Stimulated activated naive CD8-positive, alpha-beta T cell treated with anti-CD3 and anti-CD28 coated beads, Interleukin-15, Interleukin-2, amounts not matched to agents 100 ng/mL and 50 ng/mL, for 24 hours (primary cell): ENCODE measurements around the gene SYTL4.

Source experiments
- H3K27ac Mint-ChIP-seq: one replicate; pipeline ENCODE4 v1.8.0; 2021; ENCODE audit warnings: mild to moderate bottlenecking, mixed read lengths
- H3K27me3 Mint-ChIP-seq: one replicate; pipeline ENCODE4 v1.8.0; 2021; ENCODE audit warnings: mixed read lengths
- H3K36me3 Mint-ChIP-seq: one replicate; pipeline ENCODE4 v1.8.0; 2021; ENCODE audit warnings: low read depth, mixed read lengths
- H3K4me1 Mint-ChIP-seq: one replicate; pipeline ENCODE4 v1.8.0; 2021; ENCODE audit warnings: low read depth, mixed read lengths
- H3K4me3 Mint-ChIP-seq: one replicate; pipeline ENCODE4 v1.8.0; 2021; ENCODE audit warnings: mild to moderate bottlenecking, mixed read lengths
- H3K9me3 Mint-ChIP-seq: one replicate; pipeline ENCODE4 v1.8.0; 2021; ENCODE audit warnings: mixed read lengths

Gene SYTL4

DNA sequence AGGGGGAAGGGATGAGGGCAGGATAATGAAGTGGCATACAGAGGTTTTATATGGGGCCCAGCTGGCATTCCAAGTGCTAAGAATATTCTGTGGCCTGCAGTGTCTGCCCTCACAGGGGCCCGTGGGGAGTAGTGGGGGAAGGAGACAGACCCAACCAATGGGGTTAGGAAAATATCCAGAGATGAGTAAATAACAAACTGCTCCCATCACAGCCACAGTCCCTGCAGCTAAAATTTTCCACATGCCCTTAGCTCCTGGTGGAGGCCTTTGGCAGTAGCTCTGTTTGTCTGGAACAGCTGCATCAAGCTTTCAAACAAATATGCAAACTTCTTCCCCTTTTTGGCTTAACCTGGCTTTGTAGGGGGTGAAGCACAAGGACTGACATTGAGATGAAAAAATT lies 84.8 kb downstream of the SYTL4 start:
- Mint-ChIP-seq H3K27ac (no peak overlapping the region), H3K4me3 (no peak overlapping the region), H3K27me3 (peaks cover 11% of the 10 kb centered on the region), H3K9me3 (no peaks in the 10 kb centered on the region), H3K4me1 (no peaks in the 10 kb centered on the region), H3K36me3 (no peaks in the 10 kb centered on the region)

DNA sequence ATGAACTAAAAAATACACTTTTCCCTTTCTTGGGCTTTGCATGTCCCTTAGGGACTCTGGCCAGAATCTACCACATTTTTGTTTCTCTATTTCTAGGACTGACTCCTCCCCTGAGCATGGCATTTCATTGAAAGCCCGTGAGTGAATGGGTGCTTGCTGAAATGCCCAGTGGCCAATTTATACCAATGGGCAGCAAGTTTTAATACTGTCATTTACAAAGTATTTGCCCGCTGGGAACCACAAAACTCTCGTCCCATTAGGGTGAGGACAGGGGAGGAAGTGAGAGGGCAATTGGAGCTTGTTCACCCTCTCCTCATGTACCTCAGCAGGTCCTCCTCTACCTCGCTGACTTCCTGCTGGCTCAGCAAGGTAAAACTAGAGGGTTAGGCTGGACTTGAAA lies 86.8 kb downstream of the SYTL4 start:
- H3K4me3 Mint-ChIP-seq: no peak overlapping the region
- H3K27ac Mint-ChIP-seq: no peak overlapping the region
- H3K36me3 Mint-ChIP-seq: no peaks in the 10 kb centered on the region
- no peaks in the 10 kb centered on the region for H3K9me3 Mint-ChIP-seq
- H3K27me3 Mint-ChIP-seq: peaks cover 12% of the 10 kb centered on the region
- no peaks in the 10 kb centered on the region for H3K4me1 Mint-ChIP-seq

DNA sequence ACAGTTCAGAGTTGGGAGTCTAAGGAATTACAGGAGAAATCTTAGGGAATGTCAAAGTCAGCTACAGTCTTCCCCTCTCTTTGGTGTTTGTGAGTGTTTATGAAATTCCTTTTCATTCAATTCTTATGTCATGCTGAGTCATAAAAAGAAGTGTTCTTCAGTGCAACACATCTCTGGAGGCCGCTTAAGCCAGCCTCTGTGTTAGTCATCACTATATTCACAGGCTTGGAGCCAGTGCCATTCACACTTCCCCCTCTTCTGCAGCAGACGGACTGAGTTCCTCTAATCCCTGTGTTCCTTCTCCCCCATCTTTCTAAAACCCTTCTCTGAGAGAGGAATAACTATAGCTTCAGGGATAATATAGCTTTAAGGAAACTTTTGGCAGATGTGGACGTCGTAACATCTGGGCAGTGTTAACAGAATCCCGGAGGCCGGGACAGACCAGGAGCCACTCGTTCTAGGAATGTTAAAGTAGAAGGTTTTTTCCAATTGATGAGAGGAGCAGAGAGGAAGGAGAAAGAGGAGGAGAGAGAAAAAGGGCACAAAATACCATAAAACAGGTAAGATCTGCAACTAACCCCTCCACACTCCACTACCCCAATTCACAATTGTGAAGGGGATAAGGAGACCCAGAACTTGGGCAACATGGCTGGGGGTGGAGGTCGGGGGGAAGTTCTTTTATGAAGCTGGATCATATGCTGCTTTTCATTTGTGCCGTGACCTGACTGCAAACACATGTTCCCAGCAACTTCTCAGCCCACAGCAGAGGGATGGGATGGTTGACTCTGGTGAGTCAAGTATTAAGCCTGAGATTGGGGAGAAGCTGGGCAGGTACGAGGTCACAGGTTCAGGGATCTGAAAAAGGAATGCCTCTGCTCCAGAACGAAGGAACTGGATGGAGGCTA lies 87.7 kb downstream of the SYTL4 start, which contains the start of gene SRPX2:
SRPX2 (plus strand) TSS at position 244 of the 905 bp plus-strand sequence. CDS start 2,124 bp downstream, outside the sequence.
- Mint-ChIP-seq H3K27ac (no peak within 1 kb of the TSS), H3K9me3 (no peaks in the 10 kb centered on the region), H3K27me3 (peaks cover 18% of the 10 kb centered on the region), H3K4me3 (no peak within 1 kb of the TSS), H3K36me3 (no peaks in the 10 kb centered on the region), H3K4me1 (no peaks in the 10 kb centered on the region)

DNA sequence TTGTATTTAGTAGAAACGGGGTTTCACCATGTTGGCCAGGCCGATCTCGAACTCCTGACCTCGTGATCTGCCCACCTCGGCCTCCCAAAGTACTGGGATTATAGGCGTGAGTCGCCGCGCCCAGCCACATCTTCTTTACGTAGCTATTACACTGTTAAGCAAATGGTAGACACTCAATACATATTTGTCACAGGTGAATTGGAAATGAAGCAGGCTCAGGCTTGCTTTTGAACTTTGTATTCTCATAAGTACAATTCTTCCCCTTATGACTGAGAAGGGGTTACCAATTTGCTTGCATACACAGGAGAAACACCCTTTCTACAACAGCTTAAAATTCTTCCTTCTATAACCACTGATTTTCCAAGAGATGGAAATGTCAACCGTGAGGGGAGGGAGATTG lies 88.7 kb downstream of the SYTL4 start:
- no peaks in the 10 kb centered on the region for H3K36me3 Mint-ChIP-seq
- no peaks in the 10 kb centered on the region for H3K9me3 Mint-ChIP-seq
- peaks cover 22% of the 10 kb centered on the region for H3K27me3 Mint-ChIP-seq
- H3K4me3 Mint-ChIP-seq: no peak overlapping the region
- no peak overlapping the region for H3K27ac Mint-ChIP-seq
- no peaks in the 10 kb centered on the region for H3K4me1 Mint-ChIP-seq

DNA sequence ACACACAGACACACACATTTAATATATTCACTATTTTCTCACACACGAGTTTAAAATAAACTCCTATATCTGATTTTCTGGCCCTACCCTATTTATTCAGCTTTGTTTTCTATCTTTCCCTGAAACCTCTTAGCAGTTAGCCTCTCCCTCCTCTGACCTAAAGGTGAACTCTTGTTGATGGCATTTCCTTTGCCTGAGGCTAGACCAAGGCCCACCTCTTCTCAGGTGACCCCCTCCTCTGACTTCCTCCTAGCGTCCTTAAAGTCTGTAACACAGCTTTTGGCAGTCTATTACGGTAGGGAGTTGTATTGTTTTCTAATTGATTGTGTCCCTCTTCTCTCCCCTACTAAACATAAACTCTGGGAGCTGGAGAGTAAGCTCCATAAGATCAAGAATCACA lies 89.6 kb downstream of the SYTL4 start:
- H3K4me1 Mint-ChIP-seq: no peaks in the 10 kb centered on the region
- H3K36me3 Mint-ChIP-seq: no peaks in the 10 kb centered on the region
- H3K9me3 Mint-ChIP-seq: no peaks in the 10 kb centered on the region
- peaks cover 22% of the 10 kb centered on the region for H3K27me3 Mint-ChIP-seq
- no peak overlapping the region for H3K4me3 Mint-ChIP-seq
- H3K27ac Mint-ChIP-seq: no peak overlapping the region

DNA sequence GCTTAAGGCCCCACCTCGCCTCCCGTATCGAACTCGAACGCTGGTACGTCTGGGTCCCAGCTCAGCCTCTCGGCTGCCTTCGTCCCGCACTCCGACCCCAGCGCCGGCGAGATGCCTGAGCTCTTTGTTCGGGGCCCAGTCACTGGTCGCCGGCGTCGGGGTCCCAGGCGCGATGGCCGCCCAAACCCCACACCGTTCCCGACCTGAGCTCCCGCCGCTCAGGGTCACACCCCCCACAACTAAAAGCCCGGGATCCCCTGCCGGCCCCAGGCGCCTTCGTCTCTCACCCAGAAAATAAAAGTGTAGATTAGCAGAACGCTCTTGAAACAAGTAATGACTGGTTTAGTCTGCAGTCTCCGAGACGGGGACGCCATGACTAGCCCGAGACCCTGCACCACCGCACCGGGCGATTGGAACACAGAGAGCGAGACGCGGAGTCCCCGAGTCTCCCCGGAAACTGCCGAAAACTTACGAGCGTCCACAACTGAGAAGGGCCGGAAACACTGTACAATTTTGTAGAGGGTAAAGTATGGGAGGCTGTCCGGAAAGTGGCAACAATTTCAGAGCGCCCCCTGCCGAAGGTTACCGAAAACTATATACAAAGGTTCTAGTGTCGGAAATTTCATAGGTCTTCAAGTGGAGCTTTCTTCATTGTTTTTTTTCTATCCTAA lies 95.5 kb downstream of the SYTL4 start, which contains the start of gene TSPAN6:
TSPAN6 (minus strand) TSS at position 486 of the 671 bp plus-strand sequence; CDS start at position 374, 112 bp downstream.
- no peak within 1 kb of the TSS for H3K27ac Mint-ChIP-seq
- H3K4me1 Mint-ChIP-seq: peaks cover 7% of the 10 kb centered on the region
- peak within 1 kb of the TSS; percentile 81 for H3K4me3 Mint-ChIP-seq
- no peaks in the 10 kb centered on the region for H3K36me3 Mint-ChIP-seq
- H3K9me3 Mint-ChIP-seq: no peaks in the 10 kb centered on the region
- peaks cover 18% of the 10 kb centered on the region for H3K27me3 Mint-ChIP-seq

DNA sequence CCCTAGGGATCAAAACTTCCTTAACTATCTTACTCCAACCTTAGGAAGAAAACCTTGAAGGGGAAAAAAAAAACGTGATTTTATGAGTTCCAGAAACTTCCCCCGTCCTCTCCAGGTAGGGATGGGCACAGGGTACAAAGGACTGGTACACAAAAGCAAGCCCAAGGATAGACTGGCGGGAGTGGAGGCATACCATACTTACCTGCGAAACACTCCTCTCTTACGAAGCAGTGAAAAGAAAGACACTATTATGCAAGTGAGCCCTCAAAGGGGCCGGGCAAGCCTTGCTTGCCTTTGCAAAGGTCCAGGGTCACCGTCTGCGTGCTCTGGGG lies 96.0 kb downstream of the SYTL4 start:
- H3K36me3 Mint-ChIP-seq: no peaks in the 10 kb centered on the region
- H3K9me3 Mint-ChIP-seq: no peaks in the 10 kb centered on the region
- peak overlapping the region; percentile 81 for H3K4me3 Mint-ChIP-seq
- peaks cover 7% of the 10 kb centered on the region for H3K4me1 Mint-ChIP-seq
- peaks cover 18% of the 10 kb centered on the region for H3K27me3 Mint-ChIP-seq
- H3K27ac Mint-ChIP-seq: no peak overlapping the region

DNA sequence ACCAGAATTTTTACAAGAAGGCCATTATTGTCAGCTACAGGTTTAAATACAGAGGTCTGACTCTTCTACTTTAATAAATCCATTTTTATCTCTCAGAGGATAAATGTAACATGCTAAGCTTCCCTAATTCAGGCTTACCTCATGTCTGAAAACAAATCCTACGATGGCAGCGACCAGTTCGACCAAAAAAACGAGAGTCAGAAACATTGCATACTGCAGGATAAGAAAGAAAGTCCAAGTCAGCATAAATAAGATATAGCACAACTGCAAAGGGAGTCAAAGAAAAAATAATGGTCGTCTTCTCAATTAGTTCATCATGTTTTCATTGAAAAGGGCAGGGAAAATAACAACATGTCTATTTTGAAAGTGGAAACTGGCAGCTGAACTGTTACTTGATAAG lies 96.9 kb downstream of the SYTL4 start:
- Mint-ChIP-seq H3K9me3 (no peaks in the 10 kb centered on the region), H3K27ac (no peak overlapping the region), H3K4me3 (no peak overlapping the region), H3K27me3 (peaks cover 18% of the 10 kb centered on the region), H3K4me1 (peaks cover 7% of the 10 kb centered on the region), H3K36me3 (no peaks in the 10 kb centered on the region)

DNA sequence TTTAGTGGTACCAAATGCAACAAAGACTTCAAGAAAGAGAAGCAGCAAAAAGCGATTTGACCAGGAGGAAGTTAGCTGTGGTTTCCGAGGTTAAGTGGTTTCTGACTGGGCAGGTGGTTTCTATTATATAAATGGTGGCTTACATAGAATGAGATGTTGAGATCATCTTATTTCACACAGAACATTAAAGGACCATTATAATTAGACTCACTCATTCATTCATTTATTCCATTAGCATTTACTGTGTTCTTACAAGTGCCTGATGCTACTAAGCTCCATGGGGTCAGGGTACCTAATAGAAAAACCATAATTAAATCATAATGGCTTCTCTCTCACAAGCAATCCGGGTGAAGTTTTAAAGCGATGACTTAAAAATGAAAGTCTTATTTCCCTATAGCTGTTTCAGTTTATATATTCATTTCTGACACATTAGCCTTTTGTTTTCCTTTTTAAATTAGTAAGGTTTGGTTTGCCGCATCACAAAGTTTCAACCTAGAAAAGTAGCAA lies 105.9 kb downstream of the SYTL4 start:
- Mint-ChIP-seq H3K27me3 (no peaks in the 10 kb centered on the region), H3K36me3 (no peaks in the 10 kb centered on the region), H3K4me3 (no peak overlapping the region), H3K4me1 (peaks cover 11% of the 10 kb centered on the region), H3K27ac (no peak overlapping the region), H3K9me3 (no peaks in the 10 kb centered on the region)
